ENCODE results near the gene KIAA0513.

- no peak for TF ChIP-seq ZBTB8A (CRISPR knock-in tag; IDR thresholded peaks at IDR 0.05; ENCODE audit: borderline replicate concordance, low read depth)
- no peak for TF ChIP-seq PRPF4 (IDR thresholded peaks at IDR 0.05; ENCODE audit: low read depth, low read length, poor library complexity, severe bottlenecking)
- TF ChIP-seq NFIC (IDR thresholded peaks at IDR 0.05; ENCODE audit: low read length): no peak
- TF ChIP-seq ZNF619 (CRISPR knock-in tag; IDR thresholded peaks at IDR 0.05): no peak
- TF ChIP-seq ZFX (CRISPR knock-in tag; IDR thresholded peaks at IDR 0.05; ENCODE audit: low read depth): no peak
These were observed 37.6 kb upstream of the KIAA0513 start for GRCh38 chr16:84989749-84990620.

All from HepG2 (cell line).